ENCODE data around the gene LECT2.

LECT2 gene

DNA sequence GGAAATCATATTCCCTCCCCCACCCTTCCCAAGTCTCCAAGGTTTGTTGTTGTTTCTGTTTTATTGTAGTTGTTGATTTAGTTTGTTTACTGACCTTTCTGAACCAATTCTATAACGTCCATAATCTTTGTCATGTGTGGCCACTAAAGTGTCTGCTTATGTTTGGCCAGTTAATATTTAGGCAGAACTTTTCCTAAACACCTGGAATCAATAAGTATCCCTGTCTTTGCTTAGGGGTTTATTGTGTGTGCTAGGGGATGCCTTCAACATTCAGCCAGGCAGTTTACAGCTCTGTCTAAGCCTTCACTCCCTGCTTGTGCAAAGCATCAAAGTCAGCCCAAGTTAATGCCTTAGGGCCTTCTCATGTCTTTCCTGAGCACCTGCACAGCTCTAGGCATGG is 16.9 kb upstream of the LECT2 start:
- H2AFZ ChIP-seq (ENCODE audit: low read length) = no peak overlapping the region
- no peak overlapping the region for H3K9ac ChIP-seq (ENCODE audit: low read length)
- H3F3A ChIP-seq (ENCODE audit: insufficient read depth, low read length) = no peaks in the 10 kb centered on the region
- no peaks in the 10 kb centered on the region for H4K20me1 ChIP-seq (ENCODE audit: insufficient read depth, low read length)
- H3K4me1 ChIP-seq (ENCODE audit: low read length) = no peaks in the 10 kb centered on the region
- no peaks in the 10 kb centered on the region for H3K27me3 ChIP-seq (replicated peaks; ENCODE audit: insufficient read depth, low read length)
- no peaks in the 10 kb centered on the region for H3K79me2 ChIP-seq (ENCODE audit: low read length)
- H3K4me3 ChIP-seq (ENCODE audit: low read length) = no peak overlapping the region
- H3K9me3 ChIP-seq (replicated peaks; ENCODE audit: insufficient read depth, low read length) = no peaks in the 10 kb centered on the region
- H3K36me3 ChIP-seq (replicated peaks; ENCODE audit: insufficient read depth, low read length) = no peaks in the 10 kb centered on the region
- no peak for DNase-seq
- H3K4me2 ChIP-seq (ENCODE audit: low read depth, low read length) = no peak overlapping the region
- no peak overlapping the region for H3K27ac ChIP-seq (ENCODE audit: low read length)
- no peaks in the 10 kb centered on the region for H3K9me2 ChIP-seq (replicated peaks; ENCODE audit: insufficient read depth, low read length)
- TF ChIP-seq, protein P1, sequence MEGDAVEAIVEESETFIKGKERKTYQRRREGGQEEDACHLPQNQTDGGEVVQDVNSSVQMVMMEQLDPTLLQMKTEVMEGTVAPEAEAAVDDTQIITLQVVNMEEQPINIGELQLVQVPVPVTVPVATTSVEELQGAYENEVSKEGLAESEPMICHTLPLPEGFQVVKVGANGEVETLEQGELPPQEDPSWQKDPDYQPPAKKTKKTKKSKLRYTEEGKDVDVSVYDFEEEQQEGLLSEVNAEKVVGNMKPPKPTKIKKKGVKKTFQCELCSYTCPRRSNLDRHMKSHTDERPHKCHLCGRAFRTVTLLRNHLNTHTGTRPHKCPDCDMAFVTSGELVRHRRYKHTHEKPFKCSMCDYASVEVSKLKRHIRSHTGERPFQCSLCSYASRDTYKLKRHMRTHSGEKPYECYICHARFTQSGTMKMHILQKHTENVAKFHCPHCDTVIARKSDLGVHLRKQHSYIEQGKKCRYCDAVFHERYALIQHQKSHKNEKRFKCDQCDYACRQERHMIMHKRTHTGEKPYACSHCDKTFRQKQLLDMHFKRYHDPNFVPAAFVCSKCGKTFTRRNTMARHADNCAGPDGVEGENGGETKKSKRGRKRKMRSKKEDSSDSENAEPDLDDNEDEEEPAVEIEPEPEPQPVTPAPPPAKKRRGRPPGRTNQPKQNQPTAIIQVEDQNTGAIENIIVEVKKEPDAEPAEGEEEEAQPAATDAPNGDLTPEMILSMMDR (IDR thresholded peaks at IDR 0.05; ENCODE audit: low read length) = no peak
- TF ChIP-seq EZH2phosphoT487 (IDR thresholded peaks at IDR 0.05; ENCODE audit: low read length) = no peak
- TF ChIP-seq EZH2 (optimal IDR thresholded peaks at IDR 0.05; ENCODE audit: low read depth, low read length) = no peak

DNA sequence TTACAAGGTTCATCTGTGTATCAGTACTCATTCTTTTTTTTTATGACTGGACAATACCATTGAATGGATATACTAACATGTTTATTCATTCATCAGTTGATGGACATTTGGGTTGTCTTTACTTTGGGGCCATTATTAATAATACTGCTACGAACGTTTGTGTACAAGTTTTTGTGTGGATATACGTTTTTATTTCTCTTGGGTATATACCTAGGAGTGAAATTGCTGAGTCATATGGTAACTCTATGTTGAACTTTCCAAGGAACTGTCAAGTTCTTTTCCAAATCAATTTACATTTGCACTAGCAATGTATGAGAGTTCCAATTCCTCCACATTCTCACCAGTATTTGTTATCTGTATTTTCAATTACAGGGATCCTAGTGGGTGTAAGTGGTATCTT is 12.0 kb upstream of the LECT2 start:
- no peaks in the 10 kb centered on the region for H3F3A ChIP-seq (ENCODE audit: insufficient read depth, low read length)
- no peaks in the 10 kb centered on the region for H3K9me2 ChIP-seq (replicated peaks; ENCODE audit: insufficient read depth, low read length)
- H3K9ac ChIP-seq (ENCODE audit: low read length) = no peak overlapping the region
- H3K79me2 ChIP-seq (ENCODE audit: low read length) = no peaks in the 10 kb centered on the region
- H3K4me1 ChIP-seq (ENCODE audit: low read length) = no peaks in the 10 kb centered on the region
- no peaks in the 10 kb centered on the region for H3K27me3 ChIP-seq (replicated peaks; ENCODE audit: insufficient read depth, low read length)
- H3K4me3 ChIP-seq (ENCODE audit: low read length) = no peak overlapping the region
- H3K4me2 ChIP-seq (ENCODE audit: low read depth, low read length) = no peak overlapping the region
- no peaks in the 10 kb centered on the region for H3K9me3 ChIP-seq (replicated peaks; ENCODE audit: insufficient read depth, low read length)
- H2AFZ ChIP-seq (ENCODE audit: low read length) = no peak overlapping the region
- TF ChIP-seq EZH2 (optimal IDR thresholded peaks at IDR 0.05; ENCODE audit: low read depth, low read length) (no peak), EZH2phosphoT487 (IDR thresholded peaks at IDR 0.05; ENCODE audit: low read length) (no peak)
- TF ChIP-seq, protein P1 (IDR thresholded peaks at IDR 0.05; ENCODE audit: low read length) = no peak
- H3K27ac ChIP-seq (ENCODE audit: low read length) = no peak overlapping the region
- no peaks in the 10 kb centered on the region for H3K36me3 ChIP-seq (replicated peaks; ENCODE audit: insufficient read depth, low read length)
- DNase-seq = no peak
- no peaks in the 10 kb centered on the region for H4K20me1 ChIP-seq (ENCODE audit: insufficient read depth, low read length)

DNA sequence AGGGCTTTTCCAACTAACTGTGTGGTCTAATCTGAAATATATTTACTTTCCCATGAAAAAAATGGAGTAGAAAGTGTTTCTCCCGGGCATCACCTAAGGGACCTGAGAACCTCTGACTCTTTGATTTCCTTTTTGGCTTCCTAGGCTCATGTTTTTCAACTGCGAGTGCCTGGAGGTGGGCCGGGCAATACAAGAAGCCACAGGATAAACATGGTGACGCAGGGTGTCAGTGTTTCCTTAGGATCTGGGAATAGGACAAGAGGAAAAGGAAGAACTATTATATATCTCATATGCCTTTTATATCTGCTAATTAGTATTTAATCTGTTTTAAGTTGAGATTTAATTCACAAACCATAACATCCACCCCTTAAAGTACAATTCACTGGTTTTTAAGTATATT is 11.4 kb upstream of the LECT2 start:
- H3K9me2 ChIP-seq (replicated peaks; ENCODE audit: insufficient read depth, low read length) = no peaks in the 10 kb centered on the region
- no peak overlapping the region for H3K9ac ChIP-seq (ENCODE audit: low read length)
- H3F3A ChIP-seq (ENCODE audit: insufficient read depth, low read length) = no peaks in the 10 kb centered on the region
- no peak overlapping the region for H3K27ac ChIP-seq (ENCODE audit: low read length)
- no peak overlapping the region for H3K4me2 ChIP-seq (ENCODE audit: low read depth, low read length)
- no peak overlapping the region for H3K4me3 ChIP-seq (ENCODE audit: low read length)
- H3K36me3 ChIP-seq (replicated peaks; ENCODE audit: insufficient read depth, low read length) = no peaks in the 10 kb centered on the region
- H2AFZ ChIP-seq (ENCODE audit: low read length) = no peak overlapping the region
- DNase-seq = no peak
- no peaks in the 10 kb centered on the region for H3K27me3 ChIP-seq (replicated peaks; ENCODE audit: insufficient read depth, low read length)
- TF ChIP-seq EZH2 (optimal IDR thresholded peaks at IDR 0.05; ENCODE audit: low read depth, low read length) (no peak), EZH2phosphoT487 (IDR thresholded peaks at IDR 0.05; ENCODE audit: low read length) (no peak)
- TF ChIP-seq, protein P1 (IDR thresholded peaks at IDR 0.05; ENCODE audit: low read length) = no peak
- no peaks in the 10 kb centered on the region for H3K9me3 ChIP-seq (replicated peaks; ENCODE audit: insufficient read depth, low read length)
- no peaks in the 10 kb centered on the region for H4K20me1 ChIP-seq (ENCODE audit: insufficient read depth, low read length)
- no peaks in the 10 kb centered on the region for H3K4me1 ChIP-seq (ENCODE audit: low read length)
- H3K79me2 ChIP-seq (ENCODE audit: low read length) = no peaks in the 10 kb centered on the region

Data from MM.1S (cell line).